Kidney (tissue), 14 donors: ENCODE measurements around the gene GPRC5B. TPM values are rescaled to one million over a fixed set of nuclear protein-coding genes. Genes with fewer than 3 reads are reported as not detected.

Experiments
- DNase-seq, 5 donors: peaks; one replicate each; pipeline ENCODE4 v3.0.0-alpha.2; 2013 to 2020
- FAIRE-seq: peaks from 2 replicates; lab custom pipeline; 2012; peaks lifted over from hg19 to GRCh38; lab: Jason Lieb, UNC
- H3K27ac ChIP-seq, 2 donors: one replicate each; pipeline ENCODE4 v1.7.0; 2013; ENCODE audit warnings: low read depth in 2 of 2, low read length in 2 of 2, inconsistent platforms in 1 of 2
- H3K27me3 ChIP-seq: one replicate; pipeline ENCODE4 v1.7.1; 2013; ENCODE audit warnings: low read length, inconsistent platforms; ENCODE audit not compliant: control insufficient read depth, insufficient read depth
- H3K36me3 ChIP-seq, 3 donors: one replicate each; pipeline versions ENCODE4 v1.7.0 to v1.7.1; 2013; ENCODE audit warnings: low read length in 3 of 3, control low read depth in 1 of 3, inconsistent platforms in 1 of 3; ENCODE audit not compliant: insufficient read depth in 3 of 3, control insufficient read depth in 2 of 3
- H3K4me1 ChIP-seq, 3 donors: one replicate each; pipeline versions ENCODE4 v1.7.0 to v1.7.1; 2013; ENCODE audit warnings: low read length in 3 of 3, inconsistent platforms in 1 of 3, low read depth in 1 of 3; ENCODE audit not compliant: control insufficient read depth in 2 of 3, insufficient read depth in 2 of 3
- H3K4me3 ChIP-seq, 3 donors: one replicate each; pipeline versions ENCODE4 v1.7.0 to v1.8.1; 2013; ENCODE audit warnings: low read length in 3 of 3, control low read depth in 1 of 3, inconsistent platforms in 1 of 3
- H3K9ac ChIP-seq, 3 donors: one replicate each; pipeline versions ENCODE4 v1.7.0 to v1.7.1; 2013; ENCODE audit warnings: low read length in 3 of 3, control low read depth in 1 of 3, inconsistent platforms in 1 of 3
- H3K9me3 ChIP-seq, 3 donors: one replicate each; pipeline versions ENCODE4 v1.7.0 to v1.7.1; 2013; ENCODE audit warnings: low read length in 3 of 3, control low read depth in 1 of 3, inconsistent platforms in 1 of 3; ENCODE audit not compliant: control insufficient read depth in 2 of 3, insufficient read depth in 1 of 3
- intact Hi-C: fragments of 100-400 bp; cut with DNase I; formaldehyde crosslinking; loops from one replicate; pipeline ENCODE4 v1.11.1; 2022
- polyA plus RNA-seq: library from polyadenylated mRNA; stranded (reverse); fragments of 350-450 nt; fragmentation: Illumina TruSeq; extraction: RNeasy Lipid Tissue Mini Kit (QIAGEN cat#74804); gene quantifications from one replicate; pipeline ENCODE4 v1.2.3, GENCODE V29; 2014; ENCODE audit warnings: low read depth, low replicate concordance; ENCODE audit not compliant: insufficient read depth
- total RNA-seq: library from RNA; stranded (reverse); fragmentation: NEBNext Ultra II Directional; extraction: Animal tissue kit (Norgen Biotek cat#: 25700); gene quantifications from one replicate; pipeline ENCODE4 v1.2.1, GENCODE V29; 2021
- TF ChIP-seq, protein P1 (sequence below): IDR thresholded peaks from 3 replicates; pipeline ENCODE4 v1.5.1; 2012; ENCODE audit warnings: mild to moderate bottlenecking, moderate library complexity, borderline replicate concordance; ENCODE audit not compliant: insufficient read depth; ENCODE audit errors: extremely low read depth
- donor health status: control.
- donor health status: control.
- donor health status: control.
- donor health status: control.
- donor health status: control.
- donor health status: DM: yes; HTN: yes; CAD: no.
- donor health status: Normal renal cell carcinoma (clear cell type).

Gene GPRC5B
- total and polyA plus RNA-seq, 2 donors from 2014 or later = 53.1 to 66.3 TPM

DNA sequence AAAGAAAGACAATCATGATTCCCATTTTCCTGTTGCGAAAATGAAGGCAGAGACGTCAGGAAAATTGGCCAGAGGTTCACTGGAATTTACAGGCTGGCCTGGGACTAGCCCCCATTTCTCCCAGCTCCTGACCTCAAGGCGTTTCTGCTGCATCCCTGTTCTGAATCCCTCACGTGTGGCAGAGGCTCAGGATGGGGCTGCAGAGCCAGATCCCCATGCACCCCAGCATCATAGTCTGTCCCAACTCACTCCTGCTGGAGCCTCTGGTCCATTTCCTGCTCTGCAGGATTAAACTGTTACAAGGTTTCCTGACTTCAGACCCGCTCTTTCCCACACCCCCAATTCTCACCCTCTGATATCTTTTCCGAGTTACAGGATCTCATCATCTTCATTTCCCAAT is 2.9 kb downstream of the GPRC5B start:
- no peak for DNase-seq
- no peak for FAIRE-seq
- intact Hi-C loops = no loop called here

DNA sequence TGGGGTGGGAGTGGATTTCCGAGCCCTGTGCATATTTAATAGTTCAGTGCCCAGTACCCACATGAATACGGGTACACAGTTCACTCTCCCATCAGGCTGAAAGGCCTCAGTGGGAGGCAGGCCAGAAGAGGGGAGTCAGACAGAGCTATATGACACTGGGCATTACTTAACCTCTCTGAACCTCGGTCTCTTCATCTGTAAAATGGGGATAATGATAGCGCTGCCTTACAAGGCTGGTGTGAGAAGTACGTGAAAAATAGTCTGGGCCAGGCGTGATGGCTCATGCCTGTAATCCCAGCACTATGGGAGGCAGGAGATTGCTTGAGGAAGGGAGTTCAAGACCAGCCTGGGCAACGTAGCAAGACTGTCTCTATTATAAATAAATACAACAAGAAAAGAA is 3.6 kb downstream of the GPRC5B start:
- Histone ChIP-seq H3K4me3 (no peak overlapping the region), H3K9me3 (no peaks in the 10 kb centered on the region), H3K27ac (peak overlapping the region in 1 of 2 donors; percentile 45), H3K27me3 (no peaks in the 10 kb centered on the region), H3K36me3 (peaks cover 0 to 4% (median 2%) of the 10 kb centered on the region in 3 donors), H3K4me1 (peaks cover 0 to 25% (median 5%) of the 10 kb centered on the region in 3 donors), H3K9ac (no peak overlapping the region)
- DNase-seq (no peak), FAIRE-seq (no peak)
- intact Hi-C loops = no loop called here
- TF ChIP-seq, protein P1, sequence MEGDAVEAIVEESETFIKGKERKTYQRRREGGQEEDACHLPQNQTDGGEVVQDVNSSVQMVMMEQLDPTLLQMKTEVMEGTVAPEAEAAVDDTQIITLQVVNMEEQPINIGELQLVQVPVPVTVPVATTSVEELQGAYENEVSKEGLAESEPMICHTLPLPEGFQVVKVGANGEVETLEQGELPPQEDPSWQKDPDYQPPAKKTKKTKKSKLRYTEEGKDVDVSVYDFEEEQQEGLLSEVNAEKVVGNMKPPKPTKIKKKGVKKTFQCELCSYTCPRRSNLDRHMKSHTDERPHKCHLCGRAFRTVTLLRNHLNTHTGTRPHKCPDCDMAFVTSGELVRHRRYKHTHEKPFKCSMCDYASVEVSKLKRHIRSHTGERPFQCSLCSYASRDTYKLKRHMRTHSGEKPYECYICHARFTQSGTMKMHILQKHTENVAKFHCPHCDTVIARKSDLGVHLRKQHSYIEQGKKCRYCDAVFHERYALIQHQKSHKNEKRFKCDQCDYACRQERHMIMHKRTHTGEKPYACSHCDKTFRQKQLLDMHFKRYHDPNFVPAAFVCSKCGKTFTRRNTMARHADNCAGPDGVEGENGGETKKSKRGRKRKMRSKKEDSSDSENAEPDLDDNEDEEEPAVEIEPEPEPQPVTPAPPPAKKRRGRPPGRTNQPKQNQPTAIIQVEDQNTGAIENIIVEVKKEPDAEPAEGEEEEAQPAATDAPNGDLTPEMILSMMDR = no peak

More for the DNA sequence above, 2.9 kb downstream of the GPRC5B start:
- Histone ChIP-seq H3K36me3 (peaks cover 0 to 4% (median 2%) of the 10 kb centered on the region in 3 donors), H3K4me3 (peak overlapping the region in 2 of 3 donors; percentile 63 to 76), H3K27me3 (no peaks in the 10 kb centered on the region), H3K9me3 (no peaks in the 10 kb centered on the region), H3K4me1 (peaks cover 0 to 28% (median 5%) of the 10 kb centered on the region in 3 donors), H3K9ac (peak overlapping the region in 1 of 3 donors; percentile 66), H3K27ac (peak overlapping the region in 1 of 2 donors; percentile 43)
- TF ChIP-seq, protein P1 = no peak

DNA sequence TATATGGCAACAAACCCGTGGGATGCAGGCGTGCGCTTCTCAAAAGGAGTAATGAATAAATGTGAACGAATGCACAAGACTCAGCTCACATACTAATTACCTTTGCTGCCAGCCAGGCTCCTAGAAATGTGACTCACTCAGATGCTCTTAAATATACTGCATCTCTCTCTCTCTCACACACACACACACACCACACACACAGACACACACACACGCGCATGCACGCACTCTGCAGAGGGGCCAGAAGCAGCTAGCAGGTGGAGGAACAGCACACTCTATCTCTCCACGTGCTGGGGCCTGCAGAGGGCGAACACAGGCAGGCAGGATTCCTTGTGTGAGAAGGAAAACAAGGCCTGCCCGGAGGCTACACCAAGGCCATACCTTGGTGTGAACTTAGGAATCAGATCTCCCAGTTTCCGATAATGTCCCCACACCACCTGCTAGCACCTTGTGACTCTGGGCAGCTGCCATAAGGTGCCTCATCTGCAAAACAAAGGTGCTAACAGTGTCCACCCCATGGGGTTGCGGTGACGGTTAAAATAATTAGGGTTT is 5.3 kb downstream of the GPRC5B start:
- DNase-seq (peak in 3 of 5 donors; percentile 32 to 60 (median 35)), FAIRE-seq (no peak)
- Histone ChIP-seq H3K9ac (no peak overlapping the region), H3K36me3 (peaks cover 0 to 4% (median 2%) of the 10 kb centered on the region in 3 donors), H3K4me1 (peaks cover 0 to 20% (median 0%) of the 10 kb centered on the region in 3 donors), H3K9me3 (no peaks in the 10 kb centered on the region), H3K27ac (peak overlapping the region in 1 of 2 donors; percentile 32), H3K27me3 (no peaks in the 10 kb centered on the region), H3K4me3 (no peak overlapping the region)
- intact Hi-C loops = no loop called here
- TF ChIP-seq, protein P1 = no peak
